ENCODE data around the gene CDCP2.

- TF ChIP-seq ZNF274 (IDR thresholded peaks at IDR 0.05; ENCODE audit: low read depth, low read length) = no peak
- TF ChIP-seq YY1 (IDR thresholded peaks at IDR 0.05; ENCODE audit: insufficient read depth, insufficient read length) = no peak
- no peak for TF ChIP-seq SUZ12 (IDR thresholded peaks at IDR 0.05; ENCODE audit: extremely low read depth, insufficient read depth, insufficient read length)
Observed at GRCh38 chr1:54099061-54099610, 53.7 kb downstream of the CDCP2 start.

Data from NT2/D1 (cell line).